Fibroblast of lung (primary cell): ENCODE data around the gene TRMT11.

Experiments
- CTCF ChIP-seq, 2 donors: IDR thresholded peaks in 1 of 2; conservative IDR thresholded peaks in 1 of 2; 1 replicate in 1 of 2; 2 replicates in 1 of 2; pipeline ENCODE4 v1.5.1; 2011 to 2012; ENCODE audit warnings: low read length in 2 of 2, control low read depth in 1 of 2, inconsistent platforms in 1 of 2, low read depth in 1 of 2, mild to moderate bottlenecking in 1 of 2
- EZH2 ChIP-seq: IDR thresholded peaks from 2 replicates; pipeline ENCODE4 v1.5.1; 2012; ENCODE audit warnings: low read length, control low read depth, mild to moderate bottlenecking; ENCODE audit errors: missing control alignments

GRCh38 chr6:126030045-126030444 lies 43.7 kb downstream of the TRMT11 start:
- TF ChIP-seq CTCF (conservative IDR thresholded peaks at IDR 0.05 in 1 of 2, IDR thresholded peaks at IDR 0.05 in 1 of 2; ENCODE audit: low read depth in 1 of 2, low read length in 2 of 2) (no peak), EZH2 (no peak)
